A673 (cell line): Measurements from ENCODE around the gene TDP1. TPM values are rescaled to one million over a fixed set of nuclear protein-coding genes. Genes with fewer than 3 reads are reported as not detected.

Source experiments
- BruUV-seq: library from RNA; stranded (reverse); fragments of 400-500 nt; replicated peaks from 2 replicates; lab custom pipeline; 2021; lab: Mats Ljungman, UMichigan
- CTCF ChIA-PET: fragments of 300-600 bp; sonication (Branson Sonifier 250); formaldehyde crosslinking; loops from one replicate; lab custom pipeline; 2022; ENCODE audit warnings: antibody characterized with exemption; lab: Charles Lee
- POLR2A ChIA-PET: fragments of 300-600 bp; sonication (Branson Sonifier 250); formaldehyde crosslinking; loops from one replicate; lab custom pipeline; 2022; ENCODE audit warnings: antibody characterized with exemption; ENCODE audit not compliant: low non-redundant PET; lab: Charles Lee
- DNase-seq: peaks from one replicate; pipeline ENCODE4 v3.0.0-alpha.2; 2015; ENCODE audit warnings: low spot score
- H3K27ac ChIP-seq: fragments of 200-600 bp; sonication (generic); 2 replicates; pipeline ENCODE4 v1.5.1; 2016; ENCODE audit warnings: mixed run types, low read depth, mild to moderate bottlenecking, mixed read lengths, antibody characterized with exemption, low read length; ENCODE audit not compliant: poor library complexity, severe bottlenecking
- H3K27me3 ChIP-seq: fragments of 200-600 bp; sonication (generic); replicated peaks from 2 replicates; pipeline ENCODE4 v1.6.1; 2017; ENCODE audit warnings: mixed run types, low read depth, mild to moderate bottlenecking, mixed read lengths, antibody characterized with exemption, low read length; ENCODE audit not compliant: insufficient read depth, poor library complexity
- H3K36me3 ChIP-seq: fragments of 200-600 bp; sonication (generic); 2 replicates; pipeline ENCODE4 v1.6.1; 2016; ENCODE audit warnings: mixed run types, mild to moderate bottlenecking, mixed read lengths, antibody characterized with exemption, low read length; ENCODE audit not compliant: insufficient read depth, poor library complexity, severe bottlenecking
- H3K4me1 ChIP-seq: fragments of 200-600 bp; sonication (generic); 2 replicates; pipeline ENCODE4 v1.6.1; 2017; ENCODE audit warnings: mixed run types, mild to moderate bottlenecking, mixed read lengths, antibody characterized with exemption, low read length; ENCODE audit not compliant: insufficient read depth, poor library complexity, severe bottlenecking
- H3K4me3 ChIP-seq: fragments of 200-600 bp; sonication (generic); 2 replicates; pipeline ENCODE4 v1.5.1; 2016; ENCODE audit warnings: low read depth, mixed run types, mild to moderate bottlenecking, mixed read lengths, low read length; ENCODE audit not compliant: poor library complexity, severe bottlenecking
- H3K9me3 ChIP-seq: fragments of 200-600 bp; sonication (generic); 2 replicates; pipeline ENCODE4 v1.6.1; 2016; ENCODE audit warnings: mixed run types, low read depth, mild to moderate bottlenecking, mixed read lengths, antibody characterized with exemption, low read length; ENCODE audit not compliant: poor library complexity, severe bottlenecking
- EZH2 ChIP-seq: fragments of 200-600 bp; sonication (generic); IDR thresholded peaks from 2 replicates; pipeline ENCODE4 v1.6.1; 2017; ENCODE audit warnings: borderline replicate concordance, low read depth, mild to moderate bottlenecking, mixed read lengths, antibody characterized with exemption, low read length; ENCODE audit not compliant: poor library complexity, severe bottlenecking
- intact Hi-C: fragments of 100-400 bp; cut with micrococcal nuclease; formaldehyde crosslinking; loops from one replicate; pipeline ENCODE4 v1.10.0; 2022; ENCODE audit not compliant: unreplicated experiment
- total RNA-seq: library from RNA; stranded (reverse); gene quantifications from 2 replicates; pipeline ENCODE4 v1.2.3, GENCODE V29; 2021
- TF ChIP-seq, protein P1 (sequence below): fragments of 300-800, 200-600 bp; sonication (generic); conservative IDR thresholded peaks from 2 replicates; pipeline ENCODE4 v1.5.1; 2017; ENCODE audit warnings: low read depth, mild to moderate bottlenecking, antibody characterized with exemption, low read length, moderate library complexity, mixed read lengths

Gene TDP1
- total RNA-seq, 1 experiment from 2014 or later: 45.6 TPM

DNA sequence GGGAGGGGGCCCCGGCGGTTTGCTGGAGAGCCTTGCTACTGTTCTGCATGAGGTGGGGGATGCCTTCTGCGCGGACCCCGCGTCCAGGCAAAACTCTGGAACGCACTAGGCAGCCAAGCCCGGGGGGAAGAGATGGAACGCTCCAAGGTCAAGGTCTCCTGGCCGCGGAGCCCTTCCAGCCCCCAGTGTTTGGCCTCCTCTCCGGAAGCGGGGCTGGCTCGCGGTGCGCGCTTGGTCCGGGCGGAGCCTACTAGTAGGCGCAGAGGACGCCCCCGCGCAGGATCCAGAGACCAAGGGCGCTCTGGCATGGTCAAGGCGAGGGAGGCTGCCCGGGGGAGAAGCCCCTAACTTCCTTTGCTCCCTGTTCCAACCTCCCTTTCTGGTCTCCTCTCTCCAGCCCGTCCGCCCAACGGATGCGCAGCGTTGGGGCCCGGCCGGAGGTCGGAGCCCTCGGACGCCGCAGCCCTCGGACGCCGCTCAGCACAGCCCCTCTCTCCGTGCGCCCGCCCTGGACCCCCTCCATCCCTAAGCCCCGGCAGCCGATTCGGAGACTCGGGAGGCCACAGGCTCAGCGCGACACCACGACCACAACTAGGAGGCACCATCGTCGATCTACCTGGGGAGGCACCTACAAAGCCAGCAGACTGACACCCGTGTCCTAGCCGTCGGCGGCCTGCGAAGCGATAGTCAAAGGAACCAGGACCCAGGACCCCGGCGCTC, 105.4 kb downstream of the TDP1 start:
- peak overlapping the region; percentile 49 for H3K4me3 ChIP-seq
- peaks cover 85% of the 10 kb centered on the region for H3K27me3 ChIP-seq
- peaks cover 18% of the 10 kb centered on the region for H3K4me1 ChIP-seq
- no peak for DNase-seq
- no TSS peak for BruUV-seq
- H3K36me3 ChIP-seq: no peaks in the 10 kb centered on the region
- intact Hi-C loops: loop anchor here (2.0 kb wide), 1 partner anchor 88 kb away; no protein-coding TSS in a partner anchor
- TF ChIP-seq, protein P1, sequence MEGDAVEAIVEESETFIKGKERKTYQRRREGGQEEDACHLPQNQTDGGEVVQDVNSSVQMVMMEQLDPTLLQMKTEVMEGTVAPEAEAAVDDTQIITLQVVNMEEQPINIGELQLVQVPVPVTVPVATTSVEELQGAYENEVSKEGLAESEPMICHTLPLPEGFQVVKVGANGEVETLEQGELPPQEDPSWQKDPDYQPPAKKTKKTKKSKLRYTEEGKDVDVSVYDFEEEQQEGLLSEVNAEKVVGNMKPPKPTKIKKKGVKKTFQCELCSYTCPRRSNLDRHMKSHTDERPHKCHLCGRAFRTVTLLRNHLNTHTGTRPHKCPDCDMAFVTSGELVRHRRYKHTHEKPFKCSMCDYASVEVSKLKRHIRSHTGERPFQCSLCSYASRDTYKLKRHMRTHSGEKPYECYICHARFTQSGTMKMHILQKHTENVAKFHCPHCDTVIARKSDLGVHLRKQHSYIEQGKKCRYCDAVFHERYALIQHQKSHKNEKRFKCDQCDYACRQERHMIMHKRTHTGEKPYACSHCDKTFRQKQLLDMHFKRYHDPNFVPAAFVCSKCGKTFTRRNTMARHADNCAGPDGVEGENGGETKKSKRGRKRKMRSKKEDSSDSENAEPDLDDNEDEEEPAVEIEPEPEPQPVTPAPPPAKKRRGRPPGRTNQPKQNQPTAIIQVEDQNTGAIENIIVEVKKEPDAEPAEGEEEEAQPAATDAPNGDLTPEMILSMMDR: no peak
- TF ChIP-seq EZH2: peak; percentile 62
- no peak overlapping the region for H3K27ac ChIP-seq
- H3K9me3 ChIP-seq: no peaks in the 10 kb centered on the region
- ChIA-PET CTCF (no interaction called here), POLR2A (no interaction called here)

DNA sequence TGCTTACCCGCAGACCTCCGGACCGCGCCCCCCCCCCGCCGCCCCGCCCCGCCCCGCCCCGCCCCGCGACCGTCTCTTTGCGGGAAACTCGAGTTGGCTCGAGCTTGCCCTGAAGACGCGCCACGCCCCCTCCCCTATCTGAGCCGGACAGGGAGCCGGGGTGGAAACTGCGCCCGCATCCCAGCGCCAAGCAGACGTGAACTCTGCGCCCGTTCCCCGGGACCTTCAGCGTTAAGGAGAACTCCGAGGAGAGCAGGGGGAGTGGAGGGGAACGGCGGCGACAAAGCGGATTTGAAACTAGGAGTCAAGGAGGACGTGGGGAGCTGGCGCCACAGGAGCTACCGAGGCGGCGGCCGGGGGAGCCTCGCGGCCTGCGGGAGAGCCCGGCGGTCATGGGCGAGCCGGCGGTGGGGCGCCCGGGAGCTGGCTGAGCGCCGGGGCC, 106.0 kb downstream of the TDP1 start, which contains the start of gene KCNK13:
KCNK13 (plus strand) TSS at position 310 of the 442 bp plus-strand sequence. CDS start 212 bp downstream, outside the sequence.
- DNase-seq: peak; percentile 28
- Histone ChIP-seq H3K27ac (no peak within 1 kb of the TSS), H3K9me3 (no peaks in the 10 kb centered on the region), H3K4me3 (peak within 1 kb of the TSS; percentile 49), H3K4me1 (peaks cover 18% of the 10 kb centered on the region), H3K36me3 (no peaks in the 10 kb centered on the region), H3K27me3 (peaks cover 81% of the 10 kb centered on the region)
- TF ChIP-seq EZH2: no peak
- TF ChIP-seq, protein P1: no peak
- intact Hi-C loops: loop anchor here (2.0 kb wide), 1 partner anchor 89 kb away; no protein-coding TSS in a partner anchor
- ChIA-PET CTCF (interaction anchor here (0.7 kb wide), 1 partner anchor 94 kb away, joined by 4 read pairs; no protein-coding TSS in a partner anchor), POLR2A (no interaction called here)
- BruUV-seq: no TSS peak

DNA sequence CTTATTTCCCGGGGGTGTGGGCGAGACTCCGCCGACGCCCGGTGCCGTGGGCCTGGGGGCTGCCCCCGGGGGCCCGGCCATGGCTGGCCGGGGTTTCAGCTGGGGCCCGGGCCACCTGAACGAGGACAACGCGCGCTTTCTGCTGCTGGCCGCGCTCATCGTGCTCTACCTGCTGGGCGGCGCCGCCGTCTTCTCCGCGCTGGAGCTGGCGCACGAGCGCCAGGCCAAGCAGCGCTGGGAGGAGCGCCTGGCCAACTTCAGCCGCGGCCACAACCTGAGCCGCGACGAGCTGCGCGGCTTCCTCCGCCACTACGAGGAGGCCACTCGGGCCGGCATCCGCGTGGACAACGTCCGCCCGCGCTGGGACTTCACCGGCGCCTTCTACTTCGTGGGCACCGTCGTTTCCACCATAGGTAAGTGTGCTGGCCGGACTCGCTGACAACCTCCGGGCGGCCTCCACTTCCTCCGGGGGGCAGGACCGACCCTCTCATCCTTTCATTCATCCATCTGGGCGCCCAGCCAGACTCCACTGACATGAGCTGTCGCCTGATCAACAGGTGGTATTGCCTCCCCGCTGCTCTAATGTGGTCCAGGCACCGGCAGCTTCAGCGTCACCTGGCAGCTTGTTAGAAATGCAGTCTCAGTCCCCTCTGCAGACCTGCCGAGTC, 106.5 kb downstream of the TDP1 start:
- CTCF ChIA-PET: interaction anchor here (0.5 to 0.7 kb wide), 3 partner anchors 76 to 125 kb away, joined by 4 to 6 read pairs (median 4); no protein-coding TSS in a partner anchor
- no peak for DNase-seq
- no peaks in the 10 kb centered on the region for H3K36me3 ChIP-seq
- POLR2A ChIA-PET: no interaction called here
- H3K27ac ChIP-seq: no peak overlapping the region
- intact Hi-C loops: no loop called here
- H3K27me3 ChIP-seq: peaks cover 79% of the 10 kb centered on the region
- peak overlapping the region; percentile 31 for H3K4me3 ChIP-seq
- no TSS peak for BruUV-seq
- TF ChIP-seq EZH2: peak; percentile 86
- TF ChIP-seq, protein P1: no peak
- peaks cover 18% of the 10 kb centered on the region for H3K4me1 ChIP-seq
- no peaks in the 10 kb centered on the region for H3K9me3 ChIP-seq
